PC-9 (cell line): ENCODE measurements around the gene NEURL3. TPM values are rescaled to one million over a fixed set of nuclear protein-coding genes. Genes with fewer than 3 reads are reported as not detected.

Source experiments
- BruUV-seq: library from RNA; stranded (reverse); fragments of 400-500 nt; replicated peaks from 2 replicates; lab custom pipeline; 2021; lab: Mats Ljungman, UMichigan
- CTCF ChIA-PET: fragments of 300-600 bp; sonication (Branson Sonifier 250); formaldehyde crosslinking; loops from one replicate; lab custom pipeline; 2022; ENCODE audit warnings: antibody characterized with exemption; lab: Charles Lee
- POLR2A ChIA-PET: fragments of 300-600 bp; sonication (Branson Sonifier 250); formaldehyde crosslinking; loops from one replicate; lab custom pipeline; 2022; ENCODE audit warnings: antibody characterized with exemption; ENCODE audit not compliant: unreplicated experiment; lab: Charles Lee
- DNase-seq, 2 experiments: peaks; one replicate each; pipeline versions ENCODE4 v3.0.0 to v3.0.0-alpha.2; 2015 to 2022; ENCODE audit warnings: mixed read lengths in 1 of 2
- H2AFZ ChIP-seq: fragments of 200-600 bp; sonication (generic); 2 replicates; pipeline ENCODE4 v1.8.1; 2017; ENCODE audit warnings: antibody characterized with exemption
- H3F3A ChIP-seq: fragments of 200-600 bp; sonication (generic); 2 replicates; pipeline ENCODE4 v1.8.1; 2017; ENCODE audit warnings: antibody characterized with exemption, mild to moderate bottlenecking, low read depth; ENCODE audit not compliant: insufficient read depth
- H3K27ac ChIP-seq: fragments of 200-600 bp; sonication (generic); 2 replicates; pipeline ENCODE4 v1.6.1; 2016; ENCODE audit warnings: mixed run types
- H3K27me3 ChIP-seq: fragments of 200-600 bp; sonication (generic); 2 replicates; pipeline ENCODE4 v1.6.1; 2016; ENCODE audit warnings: low read depth, mixed run types; ENCODE audit not compliant: insufficient read depth
- H3K36me3 ChIP-seq: fragments of 200-600 bp; sonication (generic); 2 replicates; pipeline ENCODE4 v1.6.1; 2016; ENCODE audit warnings: low read depth, mixed run types
- H3K4me1 ChIP-seq: fragments of 200-600 bp; sonication (generic); replicated peaks from 2 replicates; pipeline ENCODE4 v1.6.1; 2016; ENCODE audit warnings: mixed run types; ENCODE audit not compliant: insufficient read depth
- H3K4me2 ChIP-seq: fragments of 200-600 bp; sonication (generic); 2 replicates; pipeline ENCODE4 v1.6.1; 2017; ENCODE audit warnings: mixed run types
- H3K4me3 ChIP-seq: fragments of 200-600 bp; sonication (generic); 2 replicates; pipeline ENCODE4 v1.6.1; 2016; ENCODE audit warnings: mixed run types
- H3K79me2 ChIP-seq: fragments of 200-600 bp; sonication (generic); 2 replicates; pipeline ENCODE4 v1.6.1; 2017; ENCODE audit warnings: low read depth, mixed run types
- H3K9me2 ChIP-seq: fragments of 200-600 bp; sonication (generic); 2 replicates; pipeline ENCODE4 v1.8.1; 2017; ENCODE audit warnings: mild to moderate bottlenecking; ENCODE audit not compliant: insufficient read depth
- H3K9me3 ChIP-seq: fragments of 200-600 bp; sonication (generic); 2 replicates; pipeline ENCODE4 v1.8.1; 2016; ENCODE audit warnings: low read depth; ENCODE audit not compliant: insufficient read depth
- H4K20me1 ChIP-seq: fragments of 200-600 bp; sonication (generic); 2 replicates; pipeline ENCODE4 v1.8.1; 2017; ENCODE audit not compliant: insufficient read depth
- CTCF ChIP-seq: fragments of 200-600 bp; sonication (generic); conservative IDR thresholded peaks from 2 replicates; pipeline ENCODE4 v1.6.1; 2017; ENCODE audit warnings: mixed run types, antibody characterized with exemption, mild to moderate bottlenecking, moderate library complexity
- EZH2 ChIP-seq: fragments of 200-600 bp; sonication (generic); IDR thresholded peaks from 2 replicates; pipeline ENCODE4 v1.8.0; 2017; ENCODE audit warnings: antibody characterized with exemption, low read depth
- intact Hi-C: fragments of 100-400 bp; cut with micrococcal nuclease; formaldehyde crosslinking; loops from one replicate; pipeline ENCODE4 v1.10.0; 2022; ENCODE audit not compliant: unreplicated experiment
- total RNA-seq: library from RNA; stranded (reverse); gene quantifications from 2 replicates; pipeline ENCODE4 v1.2.3, GENCODE V29; 2021

The NEURL3 gene
- total RNA-seq, 1 experiment from 2014 or later = 0.48 TPM

GRCh38 chr2:96532641-96533291 lies 27.6 kb upstream of the NEURL3 start:
- BruUV-seq = no TSS peak
- TF ChIP-seq CTCF = no peak
- no peak for TF ChIP-seq EZH2
- H3K9me3 ChIP-seq = no peaks in the 10 kb centered on the region
- no peaks in the 10 kb centered on the region for H3K36me3 ChIP-seq
- POLR2A ChIA-PET = interaction anchor here (0.6 to 0.7 kb wide), 2 partner anchors 166 to 196 kb away, joined by 3 read pairs; no protein-coding TSS in a partner anchor
- no peak overlapping the region for H3K4me3 ChIP-seq
- no peaks in the 10 kb centered on the region for H4K20me1 ChIP-seq
- CTCF ChIA-PET = interaction anchor here (0.6 kb wide), 2 partner anchors 283 to 478 kb away, joined by 3 read pairs; partner anchors contain the start of gene CNNM3
- H3K27me3 ChIP-seq = no peaks in the 10 kb centered on the region
- no peaks in the 10 kb centered on the region for H3K9me2 ChIP-seq
- peaks cover 36% of the 10 kb centered on the region for H3K4me1 ChIP-seq
- intact Hi-C loops = loop anchor here (5.0 kb wide), 2 partner anchors 225 to 285 kb away; partner anchors contain the start of genes CNNM3 and SNRNP200
- H3F3A ChIP-seq = peaks cover 26% of the 10 kb centered on the region
- no peak overlapping the region; the same call in 1 of the 2 replicates for H2AFZ ChIP-seq
- H3K79me2 ChIP-seq = no peaks in the 10 kb centered on the region; the same call in 1 of the 2 replicates
- H3K4me2 ChIP-seq = peak overlapping the region; percentile 86
- H3K27ac ChIP-seq = peak overlapping the region; percentile 59
- no peak for DNase-seq

- 0 out of 2 replicates have a peak overlapping the region, but pooled peaks have one; percentile 59 for H3K27ac ChIP-seq
- no peaks in the 10 kb centered on the region for H3K36me3 ChIP-seq
- peak overlapping the region; percentile 86 for H3K4me2 ChIP-seq
- intact Hi-C loops = loop anchor here (5.0 kb wide), 2 partner anchors 225 to 285 kb away; partner anchors contain the start of genes CNNM3 and SNRNP200
- DNase-seq = peak; percentile 92 to 99
- no peaks in the 10 kb centered on the region for H3K9me2 ChIP-seq
- no peaks in the 10 kb centered on the region for H4K20me1 ChIP-seq
- peaks cover 26% of the 10 kb centered on the region for H3F3A ChIP-seq
- H3K4me3 ChIP-seq = peak overlapping the region; percentile 51
- ChIA-PET CTCF (interaction anchor here (1.0 kb wide), 1 partner anchor 21 kb away, joined by 4 read pairs; no protein-coding TSS in a partner anchor), POLR2A (interaction anchor here (0.6 to 0.7 kb wide), 3 partner anchors 9 to 165 kb away, joined by 3 to 7 read pairs (median 3); no protein-coding TSS in a partner anchor)
- no TSS peak for BruUV-seq
- peak overlapping the region; percentile 81 for H2AFZ ChIP-seq
- H3K27me3 ChIP-seq = no peaks in the 10 kb centered on the region
- H3K4me1 ChIP-seq = peaks cover 36% of the 10 kb centered on the region
- H3K9me3 ChIP-seq = no peaks in the 10 kb centered on the region
- TF ChIP-seq CTCF = no peak
- TF ChIP-seq EZH2 = no peak
- H3K79me2 ChIP-seq = no peaks in the 10 kb centered on the region
Observed at GRCh38 chr2:96531872-96532505, 26.8 kb upstream of the NEURL3 start.

- H3F3A ChIP-seq = peaks cover 26% of the 10 kb centered on the region
- intact Hi-C loops = loop anchor here (5.0 kb wide), 2 partner anchors 224 to 286 kb away; partner anchors contain the start of genes CNNM3 and SNRNP200
- H4K20me1 ChIP-seq = no peaks in the 10 kb centered on the region
- no peak for DNase-seq
- H3K9me3 ChIP-seq = no peaks in the 10 kb centered on the region
- H3K27me3 ChIP-seq = 0 out of 2 replicates have a peak, but pooled peaks cover 4% of the 10 kb centered on the region
- H3K27ac ChIP-seq = no peak overlapping the region
- no peaks in the 10 kb centered on the region for H3K79me2 ChIP-seq
- no peaks in the 10 kb centered on the region for H3K9me2 ChIP-seq
- TSS peak; percentile 93 for BruUV-seq
- ChIA-PET CTCF (interaction anchor here (1.0 kb wide), 1 partner anchor 21 kb away, joined by 4 read pairs; no protein-coding TSS in a partner anchor), POLR2A (interaction anchor here (0.6 to 0.7 kb wide), 2 partner anchors 10 to 100 kb away, joined by 3 to 7 read pairs; no protein-coding TSS in a partner anchor)
- H3K4me3 ChIP-seq = peak overlapping the region; percentile 51; the same call in 1 of the 2 replicates
- H2AFZ ChIP-seq = no peak overlapping the region
- H3K4me2 ChIP-seq = peak overlapping the region; percentile 86
- TF ChIP-seq EZH2 (no peak), CTCF (no peak)
- H3K36me3 ChIP-seq = no peaks in the 10 kb centered on the region
- H3K4me1 ChIP-seq = peaks cover 36% of the 10 kb centered on the region
Observed at GRCh38 chr2:96531366-96531765, 26.2 kb upstream of the NEURL3 start.
